ENCODE measurements around the gene IZUMO4. TPM values are rescaled to one million over a fixed set of nuclear protein-coding genes. Genes with fewer than 3 reads are reported as not detected.

IZUMO4 gene
- total and polyA plus RNA-seq, 2 experiments from 2014 or later: 1.4 to 2.8 TPM

GRCh38 chr19:2138061-2138728 is 41.5 kb downstream of the IZUMO4 start:
- H3K9me3 ChIP-seq (ENCODE audit: low read depth): no peaks in the 10 kb centered on the region
- H4K20me1 ChIP-seq (ENCODE audit: insufficient read depth, poor library complexity, severe bottlenecking): peaks cover 63% of the 10 kb centered on the region
- no peaks in the 10 kb centered on the region for H3K9me2 ChIP-seq (replicated peaks; ENCODE audit: insufficient read depth)
- H3K27ac ChIP-seq: no peak overlapping the region
- no peak overlapping the region for H2AFZ ChIP-seq
- no peak overlapping the region for H3K4me2 ChIP-seq
- DNase-seq (ENCODE audit: low spot score): no peak
- H3K4me1 ChIP-seq (ENCODE audit: insufficient read depth): no peaks in the 10 kb centered on the region
- H3K79me2 ChIP-seq: peaks cover 97% of the 10 kb centered on the region
- no peak overlapping the region for H3K4me3 ChIP-seq
- TF ChIP-seq EZH2phosphoT487 (IDR thresholded peaks at IDR 0.05; ENCODE audit: low read depth, severe bottlenecking, unreplicated experiment) (no peak), EZH2 (IDR thresholded peaks at IDR 0.05; ENCODE audit: borderline replicate concordance) (no peak)
- TF ChIP-seq, protein P1, sequence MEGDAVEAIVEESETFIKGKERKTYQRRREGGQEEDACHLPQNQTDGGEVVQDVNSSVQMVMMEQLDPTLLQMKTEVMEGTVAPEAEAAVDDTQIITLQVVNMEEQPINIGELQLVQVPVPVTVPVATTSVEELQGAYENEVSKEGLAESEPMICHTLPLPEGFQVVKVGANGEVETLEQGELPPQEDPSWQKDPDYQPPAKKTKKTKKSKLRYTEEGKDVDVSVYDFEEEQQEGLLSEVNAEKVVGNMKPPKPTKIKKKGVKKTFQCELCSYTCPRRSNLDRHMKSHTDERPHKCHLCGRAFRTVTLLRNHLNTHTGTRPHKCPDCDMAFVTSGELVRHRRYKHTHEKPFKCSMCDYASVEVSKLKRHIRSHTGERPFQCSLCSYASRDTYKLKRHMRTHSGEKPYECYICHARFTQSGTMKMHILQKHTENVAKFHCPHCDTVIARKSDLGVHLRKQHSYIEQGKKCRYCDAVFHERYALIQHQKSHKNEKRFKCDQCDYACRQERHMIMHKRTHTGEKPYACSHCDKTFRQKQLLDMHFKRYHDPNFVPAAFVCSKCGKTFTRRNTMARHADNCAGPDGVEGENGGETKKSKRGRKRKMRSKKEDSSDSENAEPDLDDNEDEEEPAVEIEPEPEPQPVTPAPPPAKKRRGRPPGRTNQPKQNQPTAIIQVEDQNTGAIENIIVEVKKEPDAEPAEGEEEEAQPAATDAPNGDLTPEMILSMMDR (IDR thresholded peaks at IDR 0.05; ENCODE audit: poor library complexity): no peak
- H3K27me3 ChIP-seq: no peaks in the 10 kb centered on the region
- WGBS (ENCODE audit: low lambda C conversion rate, missing lambda C conversion rate): 92% methylated on average over 23 of the region's 23 CpGs
- H3K36me3 ChIP-seq (replicated peaks; ENCODE audit: insufficient read depth, low read depth): no peaks in the 10 kb centered on the region

DNA sequence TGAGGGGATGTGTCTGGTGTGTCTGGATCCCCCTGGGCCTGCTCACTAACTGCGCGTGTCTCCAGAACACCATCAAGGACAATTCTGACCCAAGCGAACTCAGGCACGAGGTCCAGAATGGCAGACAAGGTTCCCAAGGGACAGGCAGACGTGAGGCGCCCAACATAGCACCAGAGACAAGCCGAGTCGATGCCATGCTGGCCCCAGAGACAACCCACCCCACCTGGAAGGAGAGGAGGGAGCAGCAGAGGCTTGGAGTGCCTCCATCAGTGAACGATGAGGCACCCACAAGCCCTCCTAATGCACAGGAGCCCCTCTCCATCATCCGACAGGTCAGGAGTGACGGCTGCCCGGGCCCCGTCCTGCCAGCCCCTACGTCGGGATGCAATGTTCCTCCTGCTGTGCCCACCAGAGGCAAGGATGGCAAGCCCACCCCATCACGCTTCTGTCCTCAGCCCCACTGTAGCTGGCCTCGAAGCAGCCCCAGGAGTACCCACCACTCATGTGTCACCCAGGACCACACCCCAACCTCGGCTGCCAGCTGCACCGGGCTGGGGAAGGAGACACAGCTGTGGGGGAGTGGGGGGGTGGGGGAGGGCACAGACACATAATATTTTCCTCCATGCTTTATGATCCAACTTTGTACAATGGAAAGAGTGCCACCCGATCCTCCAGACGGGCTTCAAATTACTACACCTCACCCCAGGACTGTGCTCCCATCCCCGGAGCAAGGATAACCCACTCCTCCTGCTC is 42.8 kb downstream of the IZUMO4 start:
- H3K9me3 ChIP-seq (ENCODE audit: low read depth): no peaks in the 10 kb centered on the region
- WGBS (ENCODE audit: low lambda C conversion rate, missing lambda C conversion rate): 95% methylated on average over 22 of the region's 22 CpGs
- DNase-seq (ENCODE audit: low spot score): no peak
- H3K36me3 ChIP-seq (replicated peaks; ENCODE audit: insufficient read depth, low read depth): no peaks in the 10 kb centered on the region
- H3K9me2 ChIP-seq (replicated peaks; ENCODE audit: insufficient read depth): no peaks in the 10 kb centered on the region
- H3K4me1 ChIP-seq (ENCODE audit: insufficient read depth): no peaks in the 10 kb centered on the region
- H4K20me1 ChIP-seq (ENCODE audit: insufficient read depth, poor library complexity, severe bottlenecking): peaks cover 76% of the 10 kb centered on the region
- no peak overlapping the region for H2AFZ ChIP-seq
- H3K27me3 ChIP-seq: no peaks in the 10 kb centered on the region
- no peak overlapping the region for H3K4me2 ChIP-seq
- H3K27ac ChIP-seq: no peak overlapping the region
- no peak for TF ChIP-seq EZH2 (IDR thresholded peaks at IDR 0.05; ENCODE audit: borderline replicate concordance)
- no peak for TF ChIP-seq EZH2phosphoT487 (IDR thresholded peaks at IDR 0.05; ENCODE audit: low read depth, severe bottlenecking, unreplicated experiment)
- TF ChIP-seq, protein P1 (IDR thresholded peaks at IDR 0.05; ENCODE audit: poor library complexity): no peak
- H3K4me3 ChIP-seq: no peak overlapping the region
- H3K79me2 ChIP-seq: peaks cover 97% of the 10 kb centered on the region

DNA sequence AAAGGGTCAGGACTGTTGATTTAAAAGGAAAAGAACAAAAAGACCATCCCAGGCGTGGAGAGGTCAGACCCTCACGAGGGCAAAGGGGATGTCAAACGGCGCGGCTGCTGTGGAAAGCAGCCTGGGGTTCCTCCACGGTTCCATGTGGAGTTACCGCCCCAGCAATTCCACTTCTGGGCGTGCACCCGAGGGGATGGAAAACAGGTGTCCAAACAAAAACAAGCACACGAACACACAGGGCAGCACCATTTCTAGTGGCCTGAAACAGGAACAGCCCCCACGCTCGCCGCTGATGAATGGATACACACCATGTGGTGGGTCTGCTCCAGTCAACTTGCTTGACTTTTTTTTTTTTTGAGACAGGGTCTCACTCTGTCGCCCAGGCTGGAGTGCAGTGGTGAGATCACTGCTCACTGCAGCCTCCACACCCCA is 43.4 kb downstream of the IZUMO4 start:
- Histone ChIP-seq H3K27ac (no peak overlapping the region), H3K27me3 (no peaks in the 10 kb centered on the region), H3K9me2 (replicated peaks; ENCODE audit: insufficient read depth) (no peaks in the 10 kb centered on the region), H2AFZ (no peak overlapping the region), H3K79me2 (peaks cover 98% of the 10 kb centered on the region), H3K9me3 (ENCODE audit: low read depth) (no peaks in the 10 kb centered on the region), H3K4me3 (no peak overlapping the region), H4K20me1 (ENCODE audit: insufficient read depth, poor library complexity, severe bottlenecking) (peaks cover 78% of the 10 kb centered on the region), H3K4me1 (ENCODE audit: insufficient read depth) (no peaks in the 10 kb centered on the region), H3K36me3 (replicated peaks; ENCODE audit: insufficient read depth, low read depth) (no peaks in the 10 kb centered on the region), H3K4me2 (no peak overlapping the region)
- 96% methylated on average over 14 of the region's 14 CpGs for WGBS (ENCODE audit: low lambda C conversion rate, missing lambda C conversion rate)
- DNase-seq (ENCODE audit: low spot score): no peak
- TF ChIP-seq, protein P1 (IDR thresholded peaks at IDR 0.05; ENCODE audit: poor library complexity): no peak
- no peak for TF ChIP-seq EZH2 (IDR thresholded peaks at IDR 0.05; ENCODE audit: borderline replicate concordance)
- no peak for TF ChIP-seq EZH2phosphoT487 (IDR thresholded peaks at IDR 0.05; ENCODE audit: low read depth, severe bottlenecking, unreplicated experiment)
